ENCODE results near the gene MYO5A. TPM values are rescaled to one million over a fixed set of nuclear protein-coding genes. Genes with fewer than 3 reads are reported as not detected.
"Not testable (repeated sequence)": the region's sequence is repeated elsewhere in the genome, so short reads cannot be mapped to it uniquely, and the experiment has no call there.

The MYO5A gene
- total and polyA plus RNA-seq, 2 donors (not counting 1 experiment from before 2014, with no cell fraction given), result 32.9 to 41.9 TPM

DNA sequence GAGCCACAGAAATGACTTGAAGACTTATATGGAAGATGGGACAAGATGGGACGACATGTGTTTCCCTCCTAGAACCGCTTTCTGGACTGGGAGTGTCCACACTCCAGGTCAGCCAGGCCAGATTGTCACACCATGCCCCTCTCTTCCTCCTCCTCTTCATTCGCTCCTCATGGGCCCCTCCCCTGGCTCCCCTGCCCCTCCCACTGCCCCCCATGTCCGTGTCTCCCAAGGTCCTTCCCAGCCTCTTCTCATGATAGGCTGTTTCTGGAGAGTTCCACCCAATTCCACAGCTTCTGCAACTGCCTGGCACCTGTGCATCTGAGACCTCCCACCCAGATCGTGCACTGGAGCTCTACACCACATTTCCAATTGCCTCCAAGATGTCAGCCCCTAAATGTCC, 239.7 kb downstream of the MYO5A start:
- no peak overlapping the region for H3K4me3 ChIP-seq (replicated peaks in 1 of 4; ENCODE audit: control extremely low read depth in 1 of 4, insufficient read depth in 1 of 4, low read depth in 3 of 4, low read length in 4 of 4)
- peaks cover 19% of the 10 kb centered on the region for H3K27me3 ChIP-seq (ENCODE audit: control insufficient read depth, insufficient read depth, low read length)
- H3K9me3 ChIP-seq (ENCODE audit: control insufficient read depth, insufficient read depth, low read depth, low read length), result no peaks in the 10 kb centered on the region
- no peak overlapping the region for H2AFZ ChIP-seq (ENCODE audit: low read length)
- H3K79me2 ChIP-seq (ENCODE audit: control insufficient read depth, insufficient read depth, low read length), result no peaks in the 10 kb centered on the region
- H3K27ac ChIP-seq (ENCODE audit: insufficient read depth, low read length), result no peak overlapping the region
- no peaks in the 10 kb centered on the region for H4K20me1 ChIP-seq (ENCODE audit: control insufficient read depth, extremely low read depth, insufficient read depth, low read length)
- no peaks in the 10 kb centered on the region for H3K4me1 ChIP-seq (ENCODE audit: control insufficient read depth, extremely low read depth, insufficient read depth, low read length)
- no peak for DNase-seq (ENCODE audit: low read depth in 2 of 2)
- TF ChIP-seq, protein P1, sequence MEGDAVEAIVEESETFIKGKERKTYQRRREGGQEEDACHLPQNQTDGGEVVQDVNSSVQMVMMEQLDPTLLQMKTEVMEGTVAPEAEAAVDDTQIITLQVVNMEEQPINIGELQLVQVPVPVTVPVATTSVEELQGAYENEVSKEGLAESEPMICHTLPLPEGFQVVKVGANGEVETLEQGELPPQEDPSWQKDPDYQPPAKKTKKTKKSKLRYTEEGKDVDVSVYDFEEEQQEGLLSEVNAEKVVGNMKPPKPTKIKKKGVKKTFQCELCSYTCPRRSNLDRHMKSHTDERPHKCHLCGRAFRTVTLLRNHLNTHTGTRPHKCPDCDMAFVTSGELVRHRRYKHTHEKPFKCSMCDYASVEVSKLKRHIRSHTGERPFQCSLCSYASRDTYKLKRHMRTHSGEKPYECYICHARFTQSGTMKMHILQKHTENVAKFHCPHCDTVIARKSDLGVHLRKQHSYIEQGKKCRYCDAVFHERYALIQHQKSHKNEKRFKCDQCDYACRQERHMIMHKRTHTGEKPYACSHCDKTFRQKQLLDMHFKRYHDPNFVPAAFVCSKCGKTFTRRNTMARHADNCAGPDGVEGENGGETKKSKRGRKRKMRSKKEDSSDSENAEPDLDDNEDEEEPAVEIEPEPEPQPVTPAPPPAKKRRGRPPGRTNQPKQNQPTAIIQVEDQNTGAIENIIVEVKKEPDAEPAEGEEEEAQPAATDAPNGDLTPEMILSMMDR (conservative IDR thresholded peaks at IDR 0.05 in 1 of 2, IDR thresholded peaks at IDR 0.05 in 1 of 2; ENCODE audit: low read depth in 1 of 2, low read length in 2 of 2), result no peak
- TF ChIP-seq EZH2 (IDR thresholded peaks at IDR 0.05; ENCODE audit: low read length, missing control alignments), result no peak
- H3K36me3 ChIP-seq (ENCODE audit: control insufficient read depth, insufficient read depth, low read length), result no peaks in the 10 kb centered on the region
- no peak overlapping the region for H3K9ac ChIP-seq (ENCODE audit: insufficient read depth, low read length)
- H3K4me2 ChIP-seq (ENCODE audit: extremely low read depth, insufficient read depth, low read length), result no peak overlapping the region

DNA sequence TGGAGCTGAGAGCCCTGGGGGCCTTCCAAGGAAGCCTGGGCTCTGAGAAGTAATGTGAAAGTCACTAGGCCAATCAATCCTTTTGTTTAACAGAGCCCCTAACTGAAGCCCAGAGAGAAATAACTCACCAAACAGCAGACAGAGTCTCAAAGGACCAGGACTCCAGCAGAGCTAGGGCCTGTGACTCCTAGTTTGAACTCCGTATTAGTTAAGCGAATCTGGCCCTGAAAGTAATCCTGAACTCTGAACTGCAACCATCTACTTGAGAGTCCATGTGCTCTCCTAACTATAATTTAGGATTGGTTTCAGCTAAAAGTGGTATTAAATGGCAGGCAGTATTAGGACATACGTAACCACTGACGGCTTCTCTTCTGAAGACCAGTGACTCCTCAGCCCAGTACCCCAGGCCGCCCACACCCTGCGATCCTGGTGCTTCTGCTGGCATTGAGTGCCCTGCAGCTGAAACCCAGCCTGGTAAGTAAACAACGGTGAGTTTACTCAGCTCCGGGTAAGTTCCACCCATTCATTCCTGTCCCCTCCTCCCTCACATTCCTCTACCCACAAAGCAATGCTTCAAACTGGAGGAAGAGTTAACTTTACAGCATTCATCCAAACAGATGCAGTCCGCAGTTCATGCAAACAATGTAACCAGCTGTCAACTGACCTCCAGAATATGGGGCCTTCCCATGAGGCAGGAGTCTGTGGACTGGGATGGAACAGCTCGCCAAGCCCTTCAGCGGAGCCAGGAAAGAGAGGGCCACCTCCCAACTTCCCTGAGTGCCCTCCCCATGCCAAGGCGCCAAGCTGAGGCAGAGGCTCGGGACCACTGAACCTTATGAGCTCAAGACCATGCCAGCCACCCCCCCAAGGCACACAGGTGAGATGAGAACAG, 240.4 kb downstream of the MYO5A start:
- peak in 1 of 2 donors; percentile 46 for DNase-seq (ENCODE audit: low read depth in 2 of 2)
- Histone ChIP-seq H2AFZ (ENCODE audit: low read length) (no peak overlapping the region), H3K79me2 (ENCODE audit: control insufficient read depth, insufficient read depth, low read length) (no peaks in the 10 kb centered on the region), H3K9me3 (ENCODE audit: control insufficient read depth, insufficient read depth, low read depth, low read length) (no peaks in the 10 kb centered on the region), H3K9ac (ENCODE audit: insufficient read depth, low read length) (no peak overlapping the region), H4K20me1 (ENCODE audit: control insufficient read depth, extremely low read depth, insufficient read depth, low read length) (no peaks in the 10 kb centered on the region), H3K27ac (ENCODE audit: insufficient read depth, low read length) (no peak overlapping the region), H3K4me3 (replicated peaks in 1 of 4; ENCODE audit: control extremely low read depth in 1 of 4, insufficient read depth in 1 of 4, low read depth in 3 of 4, low read length in 4 of 4) (no peak overlapping the region), H3K36me3 (ENCODE audit: control insufficient read depth, insufficient read depth, low read length) (no peaks in the 10 kb centered on the region), H3K4me2 (ENCODE audit: extremely low read depth, insufficient read depth, low read length) (no peak overlapping the region), H3K4me1 (ENCODE audit: control insufficient read depth, extremely low read depth, insufficient read depth, low read length) (no peaks in the 10 kb centered on the region), H3K27me3 (ENCODE audit: control insufficient read depth, insufficient read depth, low read length) (peaks cover 13% of the 10 kb centered on the region)
- TF ChIP-seq, protein P1 (conservative IDR thresholded peaks at IDR 0.05 in 1 of 2, IDR thresholded peaks at IDR 0.05 in 1 of 2; ENCODE audit: low read depth in 1 of 2, low read length in 2 of 2), result no peak
- TF ChIP-seq EZH2 (IDR thresholded peaks at IDR 0.05; ENCODE audit: low read length, missing control alignments), result no peak

DNA sequence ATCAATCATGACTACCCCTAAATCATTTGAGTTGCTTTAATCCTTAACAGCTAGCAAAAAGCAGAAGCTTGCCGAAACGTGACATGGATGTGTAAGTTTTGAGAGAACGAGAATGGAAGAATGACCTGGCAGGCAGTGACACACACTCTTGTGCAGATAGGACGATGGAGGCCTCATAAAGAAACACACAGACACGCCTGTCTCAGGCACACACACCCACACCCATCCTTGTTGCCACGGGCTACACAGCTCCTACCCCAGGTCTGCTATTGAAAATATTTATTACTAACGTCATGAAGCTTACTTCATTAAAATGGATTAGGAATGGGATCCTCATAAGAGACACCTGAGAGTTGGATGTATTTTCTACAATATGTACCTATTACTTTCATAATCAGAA, 241.6 kb downstream of the MYO5A start:
- Histone ChIP-seq H3K36me3 (ENCODE audit: control insufficient read depth, insufficient read depth, low read length) (no peaks in the 10 kb centered on the region), H3K9ac (ENCODE audit: insufficient read depth, low read length) (no peak overlapping the region), H3K27me3 (ENCODE audit: control insufficient read depth, insufficient read depth, low read length) (peaks cover 7% of the 10 kb centered on the region), H3K27ac (ENCODE audit: insufficient read depth, low read length) (no peak overlapping the region), H3K9me3 (ENCODE audit: control insufficient read depth, insufficient read depth, low read depth, low read length) (no peaks in the 10 kb centered on the region), H4K20me1 (ENCODE audit: control insufficient read depth, extremely low read depth, insufficient read depth, low read length) (no peaks in the 10 kb centered on the region), H3K4me1 (ENCODE audit: control insufficient read depth, extremely low read depth, insufficient read depth, low read length) (no peaks in the 10 kb centered on the region), H3K79me2 (ENCODE audit: control insufficient read depth, insufficient read depth, low read length) (no peaks in the 10 kb centered on the region), H2AFZ (ENCODE audit: low read length) (no peak overlapping the region), H3K4me3 (replicated peaks in 1 of 4; ENCODE audit: control extremely low read depth in 1 of 4, insufficient read depth in 1 of 4, low read depth in 3 of 4, low read length in 4 of 4) (no peak overlapping the region), H3K4me2 (ENCODE audit: extremely low read depth, insufficient read depth, low read length) (no peak overlapping the region)
- TF ChIP-seq, protein P1 (conservative IDR thresholded peaks at IDR 0.05 in 1 of 2, IDR thresholded peaks at IDR 0.05 in 1 of 2; ENCODE audit: low read depth in 1 of 2, low read length in 2 of 2), result no peak
- no peak for TF ChIP-seq EZH2 (IDR thresholded peaks at IDR 0.05; ENCODE audit: low read length, missing control alignments)
- no peak for DNase-seq (ENCODE audit: low read depth in 2 of 2)

DNA sequence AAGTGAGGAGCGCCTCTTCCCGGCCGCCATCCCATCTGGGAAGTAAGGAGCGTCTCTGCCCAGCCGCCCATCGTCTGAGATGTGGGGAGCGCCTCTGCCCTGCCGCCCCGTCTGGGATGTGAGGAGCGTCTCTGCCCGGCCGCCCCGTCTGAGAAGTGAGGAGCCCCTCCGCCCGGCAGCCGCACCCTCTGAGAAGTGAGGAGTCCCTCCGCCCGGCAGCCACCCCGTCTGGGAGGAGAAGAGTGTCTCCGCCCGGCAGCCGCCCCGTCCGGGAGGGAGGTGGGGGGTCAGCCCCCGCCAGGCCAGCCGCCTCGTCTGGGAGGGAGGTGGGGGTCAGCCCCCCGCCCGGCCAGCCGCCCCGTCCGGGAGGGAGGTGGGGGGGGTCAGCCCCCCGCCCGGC, 242.7 kb downstream of the MYO5A start:
- H3K79me2 ChIP-seq (ENCODE audit: control insufficient read depth, insufficient read depth, low read length); H3K4me2 ChIP-seq (ENCODE audit: extremely low read depth, insufficient read depth, low read length); H3K27me3 ChIP-seq (ENCODE audit: control insufficient read depth, insufficient read depth, low read length); H3K36me3 ChIP-seq (ENCODE audit: control insufficient read depth, insufficient read depth, low read length); H4K20me1 ChIP-seq (ENCODE audit: control insufficient read depth, extremely low read depth, insufficient read depth, low read length); H3K4me3 ChIP-seq (replicated peaks in 1 of 4; ENCODE audit: control extremely low read depth in 1 of 4, insufficient read depth in 1 of 4, low read depth in 3 of 4, low read length in 4 of 4); H2AFZ ChIP-seq (ENCODE audit: low read length); H3K27ac ChIP-seq (ENCODE audit: insufficient read depth, low read length); H3K9me3 ChIP-seq (ENCODE audit: control insufficient read depth, insufficient read depth, low read depth, low read length); DNase-seq (ENCODE audit: low read depth in 2 of 2); H3K4me1 ChIP-seq (ENCODE audit: control insufficient read depth, extremely low read depth, insufficient read depth, low read length); H3K9ac ChIP-seq (ENCODE audit: insufficient read depth, low read length): not testable (repeated sequence)

Data from fibroblast of lung (primary cell).